ENCODE data around the gene PLSCR1. TPM values are rescaled to one million over a fixed set of nuclear protein-coding genes. Genes with fewer than 3 reads are reported as not detected.

PLSCR1 gene
- total and polyA plus RNA-seq, 2 of the 4 experiments (the other 2 are of a cell fraction), result 5.6 to 13.2 TPM

- Histone ChIP-seq H3K18ac (ENCODE audit: low read depth, low read length) (no peak overlapping the region), H3K23ac (ENCODE audit: low read depth, low read length) (no peak overlapping the region), H3K4me2 (ENCODE audit: low read depth, low read length) (no peak overlapping the region), H3K27ac (ENCODE audit: insufficient read depth, low read length) (no peak overlapping the region), H3K56ac (ENCODE audit: extremely low read depth, insufficient read depth, low read length) (no peak overlapping the region), H2AK5ac (ENCODE audit: low read depth, low read length) (no peak overlapping the region), H3K4me1 (ENCODE audit: control insufficient read depth, insufficient read depth, low read length) (peaks cover 2% of the 10 kb centered on the region; the same call in 1 of the 2 replicates), H4K8ac (ENCODE audit: low read depth in 2 of 2, low read length in 2 of 2) (no peak overlapping the region), H4K20me1 (ENCODE audit: insufficient read depth, low read length) (no peaks in the 10 kb centered on the region), H3K27me3 (ENCODE audit: control insufficient read depth, insufficient read depth, low read length) (no peaks in the 10 kb centered on the region), H2AFZ (replicated peaks; ENCODE audit: low read length, poor library complexity) (no peak overlapping the region), H3K4ac (ENCODE audit: low read depth, low read length) (no peak overlapping the region), H4K5ac (ENCODE audit: low read depth, low read length) (no peak overlapping the region), H3K9me1 (ENCODE audit: insufficient read depth, low read length) (no peaks in the 10 kb centered on the region), H3K36me3 (ENCODE audit: control insufficient read depth, insufficient read depth, low read length) (no peaks in the 10 kb centered on the region), H3K9ac (ENCODE audit: low read depth, low read length) (no peak overlapping the region), H2BK20ac (ENCODE audit: low read depth, low read length) (no peak overlapping the region), H3K4me3 (ENCODE audit: insufficient read depth, low read depth, low read length) (no peak overlapping the region), H3K79me1 (ENCODE audit: low read depth in 1 of 2, low read length in 2 of 2) (no peaks in the 10 kb centered on the region), H4K91ac (ENCODE audit: insufficient read depth, low read depth, low read length) (no peak overlapping the region), H3K9me3 (ENCODE audit: control insufficient read depth, insufficient read depth, low read length) (peaks cover 2% of the 10 kb centered on the region; the same call in 1 of the 2 replicates), H3K14ac (replicated peaks; ENCODE audit: low read depth, low read length) (no peak overlapping the region), H2BK120ac (ENCODE audit: low read depth, low read length) (no peak overlapping the region), H2BK5ac (ENCODE audit: low read depth, low read length, poor library complexity, severe bottlenecking) (no peak overlapping the region), H2AK9ac (replicated peaks; ENCODE audit: low read depth, low read length, poor library complexity) (no peak overlapping the region), H2BK15ac (ENCODE audit: low read depth, low read length) (no peak overlapping the region)
- in situ Hi-C loops (cut with MboI; ENCODE audit: low sequenced_read_pairs), result loop anchor here (10.0 kb wide), 1 partner anchor 366 kb away; no protein-coding TSS in a partner anchor
- dilution Hi-C loops (cut with HindIII; ENCODE audit: low sequenced_read_pairs, unreplicated experiment), result no loop called here
- DNase-seq (no peak), ATAC-seq (ENCODE audit: low read depth) (no peak)
- no TSS peak for BruUV-seq (replicated peaks)
- CTCF ChIA-PET, result interaction anchor here (1.1 to 2.3 kb wide), 3 partner anchors 254 to 392 kb away, joined by 3 to 8 read pairs (median 3); no protein-coding TSS in a partner anchor
- WGBS, 2 experiments (ENCODE audit: extremely low coverage in 2 of 2, insufficient read length in 1 of 2), result no CpG with 5 or more reads among the region's 1 CpG
- intact Hi-C loops (cut with micrococcal nuclease), result no loop called here
- TF ChIP-seq RCOR1 (IDR thresholded peaks at IDR 0.05; ENCODE audit: insufficient replicate concordance, low read length) (no peak), CTCF (conservative IDR thresholded peaks at IDR 0.05; ENCODE audit: low read depth, low read length) (no peak), POLR2A (IDR thresholded peaks at IDR 0.05; ENCODE audit: low read depth, low read length) (no peak), RAD21 (IDR thresholded peaks at IDR 0.05; ENCODE audit: low read length) (no peak), CEBPB (IDR thresholded peaks at IDR 0.05; ENCODE audit: low read depth, low read length) (no peak), ELK1 (IDR thresholded peaks at IDR 0.05; ENCODE audit: borderline replicate concordance, low read depth, low read length) (no peak), RFX5 (IDR thresholded peaks at IDR 0.05; ENCODE audit: low read depth, low read length) (no peak), CHD1 (IDR thresholded peaks at IDR 0.05; ENCODE audit: low read depth, low read length) (no peak), SMC3 (IDR thresholded peaks at IDR 0.05; ENCODE audit: low read depth, low read length) (no peak), MAFK (IDR thresholded peaks at IDR 0.05; ENCODE audit: low read depth, low read length) (no peak)
- POLR2A ChIA-PET (ENCODE audit: unreplicated experiment), result no interaction called here
Measured at GRCh38 chr3:146581080-146581601, 36.7 kb upstream of the PLSCR1 start.

All from IMR-90 (cell line).